Skeletal muscle cell (primary cell): ENCODE measurements around the gene BTBD9.

Source experiments
- DNase-seq: peaks from one replicate; pipeline ENCODE4 v3.0.0-alpha.2; 2010; ENCODE audit warnings: low read depth
- H3K4me3 ChIP-seq: 2 replicates; pipeline ENCODE4 v1.5.1; 2011; ENCODE audit warnings: low read depth, mild to moderate bottlenecking, control low read depth, low read length, moderate library complexity

Gene BTBD9

DNA sequence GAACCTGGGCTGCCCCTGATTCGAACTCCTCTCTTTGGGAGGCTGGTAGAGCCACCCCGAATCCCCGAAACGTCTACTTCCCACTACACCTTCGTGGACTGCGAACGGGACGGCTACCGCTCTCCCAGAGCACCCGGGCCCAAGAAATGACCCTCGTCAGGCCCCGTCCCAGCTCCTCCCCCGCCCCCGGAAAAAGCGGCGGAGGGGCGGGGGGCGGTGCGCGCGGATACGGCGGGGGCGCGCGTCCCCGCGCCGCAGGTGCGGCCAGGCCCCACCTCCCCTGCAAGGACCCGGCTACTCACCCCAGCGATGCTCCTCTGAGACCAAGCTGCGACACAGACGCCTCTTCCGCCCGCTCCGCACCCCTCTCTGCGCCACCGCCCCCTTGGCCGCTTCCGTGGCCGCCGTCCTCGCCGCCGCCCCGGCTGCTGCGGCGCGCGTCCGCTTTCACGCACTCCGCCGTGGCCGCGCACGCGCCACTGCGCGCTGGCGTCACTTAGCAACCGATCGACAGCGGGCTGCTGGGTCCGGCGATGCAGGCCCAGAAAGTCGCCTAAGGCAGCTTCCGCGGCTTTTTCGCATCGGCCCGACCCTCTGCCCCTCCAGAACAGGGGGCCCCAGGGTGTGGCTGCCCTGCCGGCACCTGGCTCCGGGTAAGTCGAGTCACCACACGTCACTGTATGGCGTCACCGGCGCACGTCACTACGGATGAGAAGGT, at the start of gene BTBD9:
BTBD9 (minus strand) TSS at position 432 of the 718 bp plus-strand sequence.
- H3K4me3 ChIP-seq: peak within 1 kb of the TSS; percentile 75
- DNase-seq: peak; percentile 46

DNA sequence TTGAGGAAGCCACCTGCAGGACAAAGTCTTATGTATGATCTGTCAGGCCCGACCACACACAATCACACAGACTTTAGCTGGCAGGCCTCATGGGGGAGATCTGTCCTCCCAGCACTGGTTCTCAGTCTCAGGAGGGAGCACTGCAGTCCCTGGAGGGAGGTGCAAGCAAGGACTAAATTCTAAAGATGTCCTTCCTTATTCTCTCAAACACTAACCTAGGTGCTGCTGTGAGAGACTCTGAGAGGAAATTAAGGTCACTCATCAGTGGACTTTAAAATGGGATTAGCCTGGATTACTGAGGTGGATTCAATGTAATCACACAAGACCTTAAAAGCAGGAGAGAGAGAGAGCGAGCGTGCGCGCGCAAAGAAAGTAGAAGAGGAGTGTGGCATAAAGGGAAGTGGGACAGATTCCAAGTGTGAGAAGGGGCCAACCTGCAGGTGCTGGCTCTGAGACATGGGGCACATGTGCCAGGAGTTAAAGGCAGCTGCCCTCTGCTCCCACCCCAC, 48.9 kb upstream of the BTBD9 start:
- H3K4me3 ChIP-seq: no peak overlapping the region
- no peak for DNase-seq

DNA sequence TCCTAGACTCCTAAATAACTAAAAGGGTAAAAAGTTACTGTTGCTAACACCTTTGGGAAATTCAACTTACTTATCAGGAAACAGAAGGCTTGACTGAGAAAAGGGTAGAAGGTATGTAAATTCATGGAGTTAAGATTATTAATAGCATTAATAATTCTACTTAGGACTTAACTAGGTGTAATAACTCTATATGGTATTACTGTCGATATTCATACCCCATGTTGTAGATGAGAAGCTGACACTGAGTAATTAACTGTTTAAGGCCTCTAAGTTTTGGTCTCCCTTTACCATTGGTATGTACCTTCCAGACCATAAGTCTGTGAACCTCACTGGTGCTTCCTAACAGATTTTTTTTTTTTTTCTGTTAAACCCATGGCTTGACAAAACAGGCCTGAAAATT, 47.8 kb upstream of the BTBD9 start:
- DNase-seq: no peak

DNA sequence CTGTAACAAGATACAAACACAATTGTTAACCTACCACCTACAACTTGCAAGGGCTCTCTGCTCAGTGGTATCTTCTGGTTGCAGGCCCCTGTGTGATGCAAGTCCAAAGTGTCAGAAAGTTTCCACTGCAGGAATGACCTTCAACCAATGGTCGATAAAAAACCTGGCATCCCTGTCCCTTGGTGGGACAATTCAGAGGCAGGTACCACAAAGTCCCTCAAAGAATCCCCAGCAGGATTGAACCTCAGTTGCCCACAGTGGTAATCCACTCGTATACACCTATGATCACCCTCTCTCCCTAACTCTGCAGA, 47.3 kb upstream of the BTBD9 start:
- no peak overlapping the region for H3K4me3 ChIP-seq
- no peak for DNase-seq

More for the DNA sequence above, 47.8 kb upstream of the BTBD9 start:
- H3K4me3 ChIP-seq: no peak overlapping the region

DNA sequence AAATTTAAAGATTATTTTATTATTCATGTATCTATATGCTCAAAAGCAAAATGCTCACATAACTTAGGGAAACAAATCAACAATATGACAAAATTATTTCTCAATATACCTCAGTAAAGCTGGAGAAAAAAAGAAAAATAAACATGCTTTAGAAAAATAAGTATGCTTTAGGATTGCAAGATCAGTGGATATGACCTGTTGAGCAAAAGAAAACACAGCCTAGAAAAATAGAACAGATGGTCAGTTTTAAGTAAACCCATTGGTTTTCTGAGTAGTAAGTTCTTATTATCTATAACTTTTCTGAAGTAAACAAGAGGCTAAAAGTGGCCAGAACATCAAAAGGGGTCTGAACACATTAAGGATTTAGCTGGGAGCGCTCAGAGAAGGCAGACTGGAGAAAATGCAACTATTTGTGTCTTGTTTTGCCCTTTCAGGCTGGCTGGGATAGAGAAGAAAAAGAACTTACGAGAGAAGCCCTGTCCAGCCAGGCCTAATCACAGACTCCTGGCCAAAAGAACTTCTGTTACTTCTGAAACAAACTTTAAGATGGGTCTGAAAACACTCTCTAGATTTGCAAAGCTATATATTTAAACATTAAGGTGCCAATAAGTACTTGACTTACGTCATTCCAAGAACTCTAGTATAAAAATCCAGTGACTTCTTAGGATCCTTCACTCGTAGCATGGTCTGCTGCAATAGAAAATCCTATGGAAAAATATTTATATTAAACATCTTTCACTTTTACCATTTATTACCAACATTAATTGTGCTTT, 46.7 kb upstream of the BTBD9 start:
- H3K4me3 ChIP-seq: no peak overlapping the region
- no peak for DNase-seq

DNA sequence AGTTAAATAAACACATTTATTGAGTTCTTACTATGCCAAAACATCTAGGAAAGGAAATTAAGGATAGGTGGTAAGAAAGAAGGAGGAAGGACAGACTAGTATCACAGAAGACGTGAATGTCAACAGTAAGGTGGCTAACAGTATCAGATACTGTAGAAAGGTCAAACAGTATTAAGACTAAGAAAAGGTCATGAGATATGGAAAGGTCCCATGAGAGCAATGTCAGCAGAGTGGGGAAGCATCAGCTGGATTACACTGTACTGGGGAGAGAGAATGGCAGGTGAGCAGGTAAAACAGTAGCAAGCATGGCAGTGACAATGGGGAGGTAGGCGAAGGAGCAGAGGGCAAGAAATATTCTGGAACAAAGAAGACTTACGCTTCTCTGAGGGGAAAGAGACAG, 45.2 kb upstream of the BTBD9 start:
- H3K4me3 ChIP-seq: no peak overlapping the region
- no peak for DNase-seq

DNA sequence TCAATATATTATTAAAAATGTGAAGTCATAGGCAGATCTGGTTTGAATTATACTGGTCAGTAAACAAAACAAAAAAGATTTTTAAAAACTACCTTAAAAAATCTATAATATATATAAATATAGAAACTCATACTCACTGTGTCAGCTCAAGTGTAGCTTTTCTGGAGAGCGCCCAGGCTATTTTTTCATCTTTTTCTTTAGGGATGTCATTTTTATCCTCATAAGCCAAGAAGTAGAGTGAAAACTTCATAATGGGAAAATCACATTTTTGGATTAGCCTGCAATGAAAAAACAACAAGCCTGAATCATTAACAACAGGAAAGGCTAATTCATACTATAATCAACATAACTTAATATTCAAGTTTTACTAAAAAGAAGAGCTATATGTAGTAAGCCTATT, 44.5 kb upstream of the BTBD9 start:
- H3K4me3 ChIP-seq: no peak overlapping the region
- no peak for DNase-seq

DNA sequence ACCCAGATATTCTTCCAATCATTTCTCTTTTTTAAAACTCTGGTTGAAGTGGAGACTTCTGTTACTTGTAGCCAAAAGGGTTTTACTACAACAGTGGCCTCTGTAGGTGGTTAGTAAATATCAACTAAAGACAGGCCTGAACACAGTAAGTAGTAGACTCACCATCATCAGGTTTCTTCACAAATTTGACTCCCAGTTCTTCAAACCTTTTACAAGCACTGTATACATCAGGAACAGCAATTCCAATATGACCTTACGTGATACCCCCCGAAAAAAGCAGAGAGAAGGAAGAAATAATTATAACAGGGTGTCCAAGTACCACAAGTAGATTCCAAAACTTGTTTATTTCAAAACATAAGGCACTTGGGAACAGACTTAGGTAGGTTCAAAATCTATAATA, 42.1 kb upstream of the BTBD9 start:
- H3K4me3 ChIP-seq: no peak overlapping the region
- DNase-seq: no peak

DNA sequence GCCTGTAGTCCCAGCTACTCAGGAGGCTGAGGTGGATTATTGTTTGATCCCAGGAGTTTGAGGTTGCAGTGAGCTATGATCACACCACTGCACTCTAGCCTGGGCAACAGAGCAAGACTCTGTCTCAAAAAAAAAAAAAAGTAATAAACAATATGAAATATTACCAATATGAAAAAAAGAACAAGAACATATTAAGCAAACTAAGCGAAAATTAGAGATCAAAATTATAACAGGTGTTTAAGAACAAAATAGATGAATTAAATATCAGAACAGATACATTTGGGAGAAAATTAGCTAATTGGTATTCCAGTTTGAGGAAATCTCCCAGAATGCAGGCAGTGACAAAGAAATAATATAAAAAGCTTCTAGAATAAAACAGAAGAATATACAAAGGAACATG, 39.9 kb upstream of the BTBD9 start:
- DNase-seq: no peak
- H3K4me3 ChIP-seq: no peak overlapping the region

DNA sequence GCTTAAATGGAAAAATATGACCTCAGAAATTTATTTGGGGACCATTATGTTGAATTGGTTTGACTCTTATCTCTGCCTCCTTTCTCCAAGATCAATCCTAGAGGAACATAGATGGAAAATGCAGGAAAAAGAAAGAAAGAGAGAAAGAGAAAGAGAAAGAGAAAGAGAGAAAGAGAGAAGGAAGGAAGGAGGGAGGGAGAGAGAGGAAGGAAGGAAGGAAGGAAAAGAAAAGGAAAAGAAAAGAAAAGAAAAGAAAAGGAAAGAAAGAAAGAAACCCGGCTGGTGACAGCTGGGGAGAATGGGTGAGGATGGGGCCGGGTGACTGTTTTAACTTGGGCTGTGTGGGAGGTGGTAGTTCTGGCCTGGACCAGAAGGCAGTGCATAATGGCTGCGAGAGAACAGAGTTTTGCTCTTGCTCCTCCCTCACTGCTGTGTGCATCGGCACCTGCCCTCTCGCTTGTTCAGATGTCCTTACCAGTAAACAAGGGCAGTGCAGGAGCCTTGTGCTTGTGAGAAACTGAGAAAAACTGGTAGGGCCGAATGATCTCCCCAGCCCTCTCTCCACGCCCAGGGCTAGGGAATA, 38.5 kb upstream of the BTBD9 start:
- no peak overlapping the region for H3K4me3 ChIP-seq
- no peak for DNase-seq

DNA sequence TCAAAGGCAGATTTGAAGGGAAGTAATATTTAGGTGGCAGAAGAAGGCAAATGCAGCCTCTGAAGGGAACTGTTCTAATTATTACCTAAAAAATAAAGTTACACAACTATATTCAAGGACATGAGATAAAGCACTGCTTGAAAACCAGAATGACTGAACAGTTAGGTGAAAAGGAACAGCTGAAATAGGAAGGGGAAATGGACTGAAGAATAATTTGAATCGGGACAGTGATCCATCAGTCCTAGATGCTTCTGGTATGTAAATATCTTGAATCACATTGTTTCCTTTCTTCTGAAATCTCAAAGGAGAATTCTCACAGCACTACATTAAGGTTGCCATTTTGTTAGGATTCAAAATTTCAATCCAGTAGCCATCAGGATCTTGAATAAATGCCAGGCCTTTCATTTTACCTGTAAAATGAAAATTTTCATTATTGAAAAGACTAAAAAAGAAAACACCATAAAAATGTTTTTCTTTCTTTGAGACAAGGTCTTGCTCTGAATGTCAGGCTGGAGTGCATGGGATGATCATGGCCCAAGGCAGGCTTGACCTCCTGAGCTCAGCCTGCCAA, 37.3 kb upstream of the BTBD9 start:
- no peak for DNase-seq
- H3K4me3 ChIP-seq: no peak overlapping the region

DNA sequence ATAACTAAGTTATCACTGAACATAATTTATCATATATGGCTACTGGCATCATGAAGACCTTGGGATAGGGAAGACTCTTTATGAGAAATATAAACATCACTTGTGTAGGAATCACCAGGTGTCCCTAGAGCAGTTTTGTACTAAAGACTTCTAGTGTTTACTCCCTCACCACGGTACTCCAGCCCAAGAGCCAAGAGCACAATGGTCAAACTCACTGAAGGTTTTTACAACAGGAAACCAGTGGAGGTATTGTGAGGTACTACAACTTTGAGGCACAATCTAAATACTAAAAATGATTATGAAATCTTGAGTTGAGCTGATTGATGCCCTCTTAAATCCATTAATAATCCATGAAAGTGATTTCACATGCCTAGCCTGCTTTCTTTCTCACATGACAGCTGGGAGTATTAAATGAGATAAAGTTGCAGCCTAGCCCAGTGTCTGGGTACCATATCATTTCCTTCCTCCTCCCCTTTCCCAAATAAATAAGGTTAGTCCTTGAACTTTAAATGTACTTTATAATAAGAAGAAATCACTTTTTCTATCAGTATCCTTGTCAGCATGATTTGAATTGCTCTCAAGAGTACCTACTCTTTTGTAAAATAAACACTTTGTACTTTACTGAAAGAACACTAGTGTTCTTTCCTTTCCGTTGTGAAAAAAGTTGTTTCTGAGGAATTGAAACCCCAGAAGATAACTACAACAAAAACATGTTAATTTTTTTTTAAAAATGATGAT, 36.7 kb upstream of the BTBD9 start:
- DNase-seq: no peak
- H3K4me3 ChIP-seq: no peak overlapping the region

DNA sequence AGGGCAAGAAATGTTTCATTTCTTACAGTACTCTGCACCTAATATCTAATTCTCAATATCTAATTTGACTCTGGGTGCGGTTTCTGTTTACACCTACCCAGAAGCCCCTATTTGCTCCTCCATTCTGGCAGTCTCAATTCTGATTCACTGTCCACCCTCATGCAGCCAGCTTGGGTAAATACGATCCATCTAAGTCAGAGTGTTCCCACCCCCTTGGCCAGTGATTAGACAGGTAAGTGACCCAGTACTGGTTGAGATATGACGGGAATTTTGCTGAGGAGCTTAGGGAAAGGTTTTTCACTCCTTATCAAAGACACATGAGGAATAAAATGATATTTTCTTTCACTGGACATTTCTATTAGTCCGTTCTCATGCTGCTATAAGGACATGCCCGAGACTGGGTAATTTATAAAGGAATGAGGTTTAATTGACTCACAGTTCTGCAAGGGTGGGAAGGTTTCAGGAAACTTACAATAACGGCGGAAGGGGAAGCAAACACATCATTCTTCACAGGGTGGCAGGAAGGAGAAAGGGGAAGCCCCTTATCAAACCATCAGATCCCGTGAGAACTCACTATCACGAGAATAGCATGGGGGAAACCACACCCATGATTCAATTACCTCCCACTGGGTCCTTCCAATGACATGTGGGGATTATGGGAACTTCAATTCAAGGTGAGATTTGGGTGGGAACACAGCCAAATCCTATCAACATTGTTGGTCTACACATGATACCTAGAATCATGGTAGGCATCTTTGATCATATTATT, 33.9 kb upstream of the BTBD9 start:
- no peak for DNase-seq
- H3K4me3 ChIP-seq: no peak overlapping the region

DNA sequence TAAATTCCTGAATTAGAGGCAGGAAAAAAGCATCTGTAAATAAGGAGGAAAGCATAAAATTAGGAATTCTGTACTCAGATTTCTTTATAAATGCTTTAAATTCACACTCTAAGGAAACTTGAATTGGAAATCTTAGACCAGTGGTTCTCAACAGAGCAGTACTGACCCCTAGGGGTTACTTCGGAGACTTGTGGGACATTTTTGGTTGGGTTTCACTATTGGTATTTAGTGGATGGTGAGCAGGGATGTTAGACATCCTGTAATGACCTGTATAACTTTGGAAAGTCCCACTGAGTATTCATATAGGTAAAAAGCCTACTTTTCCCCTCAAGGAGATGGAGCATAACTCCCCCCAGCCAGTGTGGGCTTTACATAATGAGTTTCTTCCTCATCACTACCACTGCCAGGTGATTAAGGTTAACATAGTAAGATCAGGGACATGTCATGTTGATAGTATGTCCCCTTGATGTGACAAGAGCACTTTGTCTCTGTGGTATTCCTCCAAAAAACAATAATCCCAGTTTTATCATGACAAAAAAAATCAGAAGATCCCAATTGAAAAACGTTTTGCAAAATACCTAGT, 32.2 kb upstream of the BTBD9 start:
- peak; percentile 27 for DNase-seq
- no peak overlapping the region for H3K4me3 ChIP-seq

DNA sequence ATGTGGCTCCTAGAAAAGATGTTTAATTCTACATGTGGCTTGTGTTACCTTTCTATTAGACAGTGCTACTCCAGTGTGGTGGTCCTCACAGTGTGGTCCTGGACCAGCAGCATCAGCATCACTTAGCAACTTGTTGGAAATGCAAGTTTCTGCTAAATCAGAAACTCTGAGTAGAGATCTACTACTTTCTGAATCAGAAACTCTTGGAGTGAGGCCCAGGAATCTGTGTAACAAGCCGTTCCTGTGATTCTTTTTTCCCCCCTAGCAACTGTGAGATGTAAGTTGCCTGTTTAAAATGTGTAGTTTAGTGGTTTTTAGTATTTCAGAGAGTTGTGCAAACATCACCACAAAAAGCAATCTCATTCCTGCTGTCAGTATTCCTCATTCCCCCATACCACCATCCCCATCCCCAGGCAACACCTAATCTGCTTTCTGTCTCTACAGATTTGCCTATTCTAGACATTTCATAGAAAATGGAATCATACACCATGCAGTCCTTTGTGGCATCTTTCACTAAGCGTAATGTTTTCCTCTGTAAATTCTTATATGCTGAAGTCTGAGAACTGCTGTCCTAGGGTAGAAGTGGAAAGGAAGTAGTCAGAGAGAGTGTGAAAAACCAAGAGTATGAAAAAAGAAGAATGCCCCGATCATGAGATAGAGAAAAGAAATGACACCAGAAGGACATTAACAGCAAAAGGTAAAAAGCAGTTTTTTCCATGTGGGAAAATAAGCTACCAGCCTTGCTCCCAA, 18.9 kb upstream of the BTBD9 start:
- DNase-seq: no peak
- no peak overlapping the region for H3K4me3 ChIP-seq

DNA sequence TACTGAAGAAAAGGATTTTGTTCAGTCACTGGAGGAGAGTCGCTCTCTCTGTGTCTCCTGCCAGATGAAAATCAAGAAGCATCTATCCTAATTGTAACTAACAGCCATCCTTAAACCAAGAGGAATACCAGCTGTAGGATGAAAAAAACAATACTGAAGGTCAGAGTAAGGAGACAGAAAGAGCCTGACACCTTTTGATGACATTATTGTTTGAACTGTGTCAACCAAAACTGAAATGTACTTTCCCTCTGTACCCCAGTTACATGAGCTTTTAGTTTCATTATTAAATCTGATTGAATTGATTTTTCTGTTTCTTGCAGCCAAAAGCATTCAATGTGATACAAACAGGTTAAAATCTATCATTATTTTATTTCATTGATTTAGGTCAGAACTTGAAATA, 17.2 kb upstream of the BTBD9 start:
- DNase-seq: no peak
- H3K4me3 ChIP-seq: no peak overlapping the region

DNA sequence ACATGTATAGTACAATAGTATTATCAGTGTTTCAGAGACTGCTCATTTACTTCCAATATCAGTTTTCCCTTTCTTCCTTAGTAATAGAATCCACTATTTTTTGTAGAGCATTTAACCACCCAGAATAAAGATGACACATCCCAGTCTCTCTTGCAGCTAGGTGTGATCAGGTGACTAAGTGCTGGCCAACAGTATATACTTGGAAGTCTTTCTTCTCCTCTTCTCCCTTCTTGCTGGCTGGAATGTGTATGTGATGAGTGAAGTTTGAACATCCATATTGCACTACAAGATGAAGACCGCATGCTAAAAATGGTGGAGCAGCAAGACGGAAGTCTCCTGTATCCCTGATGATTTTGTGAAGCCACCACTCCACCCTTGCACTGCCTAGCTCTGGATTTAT, 14.5 kb upstream of the BTBD9 start:
- DNase-seq: no peak
- no peak overlapping the region for H3K4me3 ChIP-seq

DNA sequence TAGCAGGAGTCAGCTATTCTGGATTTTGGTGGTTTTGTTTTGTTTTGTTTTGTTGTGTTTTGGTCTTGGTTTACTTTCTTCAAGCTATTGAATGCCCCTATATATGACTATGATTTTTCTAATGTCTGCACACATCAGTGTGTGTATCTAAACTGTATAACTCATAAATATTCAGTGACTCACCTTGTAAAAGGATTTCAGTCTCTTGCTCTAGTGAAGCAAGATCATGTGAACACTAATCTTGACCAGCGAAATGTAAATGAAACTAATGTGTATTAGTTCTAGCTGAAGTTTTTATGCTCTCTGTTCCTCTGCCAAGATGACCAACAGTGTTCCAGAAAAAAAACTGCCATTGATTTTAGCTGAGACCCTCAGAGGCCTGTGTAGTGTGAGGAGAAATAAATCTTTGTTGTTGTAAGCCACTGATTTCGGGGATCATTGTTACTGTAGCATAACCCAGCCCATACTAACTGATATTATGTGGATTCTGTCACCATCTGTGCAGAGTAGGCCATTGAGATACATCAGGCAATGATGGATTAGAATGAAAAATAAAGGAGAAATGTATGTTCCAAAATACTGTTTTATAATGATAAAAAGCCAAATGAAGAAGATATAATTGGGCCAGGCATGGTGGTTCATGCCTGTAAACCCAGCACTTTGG, 11.5 kb upstream of the BTBD9 start:
- H3K4me3 ChIP-seq: no peak overlapping the region
- no peak for DNase-seq
